Upper lobe of right lung (tissue), 1 donor: ENCODE data around the gene TRMT2A. TPM values are rescaled to one million over a fixed set of nuclear protein-coding genes. Genes with fewer than 3 reads are reported as not detected.

ENCODE experiments used
- ATAC-seq: fragments of 200-7000 bp; cut with Tn5 transposase; one replicate; pipeline ENCODE4 v1.9.1; 2020; ENCODE audit warnings: mild to moderate bottlenecking, moderate library complexity
- DNase-seq: peaks from one replicate; pipeline ENCODE4 v3.0.0-alpha.2; 2020
- H3K27ac ChIP-seq: fragments of 200-600 bp; one replicate; pipeline ENCODE4 v1.8.0; 2022
- H3K27me3 ChIP-seq: fragments of 200-600 bp; one replicate; pipeline ENCODE4 v1.8.0; 2022; ENCODE audit warnings: mild to moderate bottlenecking
- H3K36me3 ChIP-seq: fragments of 200-600 bp; one replicate; pipeline ENCODE4 v1.8.0; 2022
- H3K4me1 ChIP-seq: fragments of 200-600 bp; one replicate; pipeline ENCODE4 v1.8.0; 2022
- H3K4me3 ChIP-seq: fragments of 200-600 bp; one replicate; pipeline ENCODE4 v1.8.0; 2022; ENCODE audit warnings: mild to moderate bottlenecking
- H3K9me3 ChIP-seq: fragments of 200-600 bp; one replicate; pipeline ENCODE4 v1.8.0; 2022
- CTCF ChIP-seq: fragments of 200-600 bp; IDR thresholded peaks from one replicate; pipeline ENCODE4 v1.8.0; 2022; ENCODE audit warnings: antibody characterized with exemption
- intact Hi-C: fragments of 100-400 bp; cut with DNase I; formaldehyde crosslinking; loops from one replicate; pipeline ENCODE4 v1.11.0; 2022
- total RNA-seq: library from RNA; stranded (reverse); fragmentation: NEBNext Ultra II Directional; extraction: Animal tissue kit (Norgen Biotek cat#: 25700); gene quantifications from one replicate; pipeline ENCODE4 v1.2.1, GENCODE V29; 2021
- donor health status: DM: no; HTN: yes; CAD: no; lungs with severe emphysema.

Gene TRMT2A
- total RNA-seq, 1 donor from 2014 or later = 53.8 TPM

- Histone ChIP-seq H3K9me3 (no peaks in the 10 kb centered on the region), H3K4me3 (no peak overlapping the region), H3K4me1 (peaks cover 3% of the 10 kb centered on the region), H3K36me3 (peaks cover 57% of the 10 kb centered on the region), H3K27ac (no peak overlapping the region), H3K27me3 (no peaks in the 10 kb centered on the region)
- no peak for TF ChIP-seq CTCF
- DNase-seq (no peak), ATAC-seq (no peak)
- intact Hi-C loops = no loop called here
Measured at GRCh38 chr22:20124083-20124787, 7.2 kb upstream of the TRMT2A start.

DNA sequence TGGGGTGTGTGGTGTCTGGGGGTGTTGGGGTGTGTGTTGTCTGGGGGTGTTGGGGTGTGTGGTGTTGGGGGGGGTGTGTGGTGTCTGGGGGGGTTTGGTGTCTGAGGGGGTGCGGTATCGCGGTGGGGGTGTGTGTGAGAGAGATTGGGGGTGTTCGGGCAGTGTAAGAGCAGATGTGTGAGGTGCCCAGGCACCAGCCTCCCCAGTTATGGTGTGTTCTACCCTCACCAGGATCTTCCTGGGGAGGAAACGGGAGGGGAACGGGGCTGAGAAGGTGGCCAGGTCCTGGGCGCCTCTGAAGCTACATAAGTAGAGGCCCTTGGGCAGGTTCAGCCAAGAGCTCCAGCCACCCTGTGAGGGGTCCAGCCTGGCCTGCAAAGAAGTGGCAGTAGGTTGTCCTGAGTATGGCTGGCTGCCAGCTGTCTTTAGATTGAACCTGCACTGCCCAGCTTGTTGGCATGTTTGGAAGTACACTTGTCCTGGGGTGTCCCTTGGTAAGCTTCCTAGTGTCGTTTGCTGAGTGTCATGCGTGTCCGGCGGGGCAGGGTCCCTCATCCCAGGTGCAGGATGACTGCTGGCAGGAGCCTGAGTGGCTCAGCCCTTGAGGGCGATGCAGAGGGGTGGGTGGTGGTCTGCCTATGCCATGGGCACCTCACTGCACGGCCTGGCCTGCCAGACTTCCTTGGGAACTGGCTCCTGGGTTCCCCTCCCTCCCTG, 6.5 kb upstream of the TRMT2A start:
- ATAC-seq = no peak
- TF ChIP-seq CTCF = no peak
- Histone ChIP-seq H3K4me3 (no peak overlapping the region), H3K27me3 (no peaks in the 10 kb centered on the region), H3K27ac (no peak overlapping the region), H3K9me3 (no peaks in the 10 kb centered on the region), H3K4me1 (peaks cover 10% of the 10 kb centered on the region), H3K36me3 (peaks cover 61% of the 10 kb centered on the region)
- intact Hi-C loops = no loop called here
- no peak for DNase-seq

DNA sequence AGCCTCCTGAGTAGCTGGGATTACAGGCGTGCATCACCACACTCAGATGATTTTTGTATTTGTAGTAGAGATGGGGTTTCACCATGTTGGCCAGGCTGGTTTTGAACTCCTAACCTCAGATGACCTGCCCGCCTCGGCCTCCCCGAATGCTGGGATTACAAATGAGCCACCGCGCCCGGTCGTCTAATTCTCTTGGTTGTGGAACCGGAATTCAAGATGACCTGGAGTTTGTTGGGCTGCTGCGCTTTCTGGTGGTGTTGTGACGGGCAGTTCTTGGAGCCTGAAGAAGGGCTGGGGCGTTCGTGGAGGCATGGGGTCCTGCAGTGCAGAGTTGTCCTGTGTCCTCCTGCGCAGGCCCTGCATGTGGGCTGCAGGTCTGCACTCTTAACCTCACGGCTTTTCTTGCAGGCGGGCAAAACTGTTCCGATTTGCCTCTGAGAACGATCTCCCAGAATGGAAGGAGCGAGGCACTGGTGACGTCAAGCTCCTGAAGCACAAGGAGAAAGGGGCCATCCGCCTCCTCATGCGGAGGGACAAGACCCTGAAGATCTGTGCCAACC, 4.9 kb upstream of the TRMT2A start:
- H3K4me3 ChIP-seq = no peak overlapping the region
- H3K27ac ChIP-seq = no peak overlapping the region
- intact Hi-C loops = no loop called here
- ATAC-seq (no peak), DNase-seq (no peak)
- no peaks in the 10 kb centered on the region for H3K27me3 ChIP-seq
- no peaks in the 10 kb centered on the region for H3K9me3 ChIP-seq
- no peak for TF ChIP-seq CTCF
- peaks cover 58% of the 10 kb centered on the region for H3K36me3 ChIP-seq
- H3K4me1 ChIP-seq = peaks cover 15% of the 10 kb centered on the region

GRCh38 chr22:20118300-20119020, 1.4 kb upstream of the TRMT2A start:
- H3K27me3 ChIP-seq = no peaks in the 10 kb centered on the region
- ATAC-seq (no peak), DNase-seq (peak; percentile 20)
- peak overlapping the region; percentile 60 for H3K27ac ChIP-seq
- peak overlapping the region; percentile 91 for H3K4me3 ChIP-seq
- peaks cover 25% of the 10 kb centered on the region for H3K4me1 ChIP-seq
- TF ChIP-seq CTCF = no peak
- H3K36me3 ChIP-seq = peaks cover 57% of the 10 kb centered on the region
- no peaks in the 10 kb centered on the region for H3K9me3 ChIP-seq
- intact Hi-C loops = no loop called here

DNA sequence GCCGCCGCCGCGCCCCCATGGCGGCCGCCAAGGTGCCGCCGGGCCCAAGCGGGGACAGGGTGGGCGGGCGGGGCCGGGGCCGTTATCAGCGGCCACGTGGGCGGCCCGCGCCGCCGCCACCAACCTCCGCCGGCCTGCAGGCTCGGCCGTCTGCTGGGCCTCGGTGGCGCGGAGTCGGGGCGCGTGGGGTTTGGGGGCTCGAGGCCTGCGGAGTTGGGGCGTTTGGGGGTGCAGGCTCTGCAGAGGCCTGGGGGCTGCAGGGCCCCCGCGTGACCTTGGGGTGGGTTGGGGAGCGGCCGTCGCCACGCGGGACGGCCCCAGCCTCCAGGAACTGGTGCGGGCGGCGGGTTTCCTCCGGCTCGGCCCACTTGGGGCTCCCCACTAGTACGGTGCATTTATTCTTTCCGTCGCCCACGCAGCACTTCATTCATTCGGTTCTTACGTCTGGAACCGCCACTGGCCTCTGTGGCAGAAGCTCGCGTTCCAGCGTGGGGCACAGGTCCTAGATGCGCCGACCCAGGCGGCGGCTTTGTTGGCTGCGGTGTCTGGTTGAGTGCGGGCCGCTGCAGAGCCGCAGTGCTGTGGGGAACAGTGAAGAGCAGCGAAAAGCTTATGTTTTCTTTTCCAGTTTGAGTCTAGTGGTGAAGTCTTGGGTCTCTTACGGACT, 740 bp upstream of the TRMT2A start:
- intact Hi-C loops = no loop called here
- no peaks in the 10 kb centered on the region for H3K27me3 ChIP-seq
- peaks cover 61% of the 10 kb centered on the region for H3K36me3 ChIP-seq
- H3K9me3 ChIP-seq = no peaks in the 10 kb centered on the region
- TF ChIP-seq CTCF = no peak
- peaks cover 25% of the 10 kb centered on the region for H3K4me1 ChIP-seq
- no peak for ATAC-seq
- H3K27ac ChIP-seq = peak overlapping the region; percentile 60
- peak; percentile 76 for DNase-seq
- peak overlapping the region; percentile 91 for H3K4me3 ChIP-seq
